Measurements from ENCODE around the gene PLIN5.

The PLIN5 gene

GRCh38 chr19:4522291-4523002 is 12.6 kb downstream of the PLIN5 start:
- no peak for DNase-seq (ENCODE audit: low read depth)

- DNase-seq (ENCODE audit: low read depth): no peak
These were observed 13.2 kb downstream of the PLIN5 start for GRCh38 chr19:4521888-4522242.

- no peak for DNase-seq (ENCODE audit: low read depth)
These were observed 13.7 kb downstream of the PLIN5 start for GRCh38 chr19:4521170-4521887.

GRCh38 chr19:4519521-4520277 is 15.3 kb downstream of the PLIN5 start:
- DNase-seq (ENCODE audit: low read depth): no peak

- DNase-seq (ENCODE audit: low read depth): no peak
These were observed 15.9 kb downstream of the PLIN5 start for GRCh38 chr19:4519172-4519496.

- no peak for DNase-seq (ENCODE audit: low read depth)
These were observed 16.5 kb downstream of the PLIN5 start, which contains the start of gene PLIN4 for GRCh38 chr19:4518345-4519171. TSS of gene PLIN4 (minus strand) at chr19:4518486. CDS start at chr19:4518272, 214 bp downstream.

- no peak for DNase-seq (ENCODE audit: low read depth)
These were observed 17.5 kb downstream of the PLIN5 start for GRCh38 chr19:4517451-4518057.

GRCh38 chr19:4516939-4517300 is 18.1 kb downstream of the PLIN5 start:
- DNase-seq (ENCODE audit: low read depth): no peak

GRCh38 chr19:4516199-4516938 is 18.7 kb downstream of the PLIN5 start:
- DNase-seq (ENCODE audit: low read depth): no peak

GRCh38 chr19:4515732-4516131 is 19.3 kb downstream of the PLIN5 start:
- DNase-seq (ENCODE audit: low read depth): no peak

GRCh38 chr19:4513248-4513647 is 21.8 kb downstream of the PLIN5 start:
- DNase-seq (ENCODE audit: low read depth): no peak

GRCh38 chr19:4512070-4512469 is 23.0 kb downstream of the PLIN5 start:
- DNase-seq (ENCODE audit: low read depth): no peak

- DNase-seq (ENCODE audit: low read depth): no peak
These were observed 23.5 kb downstream of the PLIN5 start for GRCh38 chr19:4511300-4512054.

GRCh38 chr19:4510435-4511255 is 24.4 kb downstream of the PLIN5 start:
- DNase-seq (ENCODE audit: low read depth): no peak

- DNase-seq (ENCODE audit: low read depth): no peak
These were observed 26.3 kb downstream of the PLIN5 start for GRCh38 chr19:4508698-4509097.

GRCh38 chr19:4507804-4508203 is 27.2 kb downstream of the PLIN5 start:
- DNase-seq (ENCODE audit: low read depth): no peak

- no peak for DNase-seq (ENCODE audit: low read depth)
These were observed 27.9 kb downstream of the PLIN5 start for GRCh38 chr19:4507150-4507452.

- no peak for DNase-seq (ENCODE audit: low read depth)
These were observed 28.4 kb downstream of the PLIN5 start for GRCh38 chr19:4506449-4507149.
